Stimulated activated naive CD8-positive, alpha-beta T cell treated with anti-CD3 and anti-CD28 coated beads, Interleukin-15, Interleukin-2, amounts not matched to agents 100 ng/mL and 50 ng/mL, for 24 hours (primary cell): ENCODE data around the gene SUPT20HL1.
"Not testable (repeated sequence)": the region's sequence is repeated elsewhere in the genome, so short reads cannot be mapped to it uniquely, and the experiment has no call there.

ENCODE experiments used
- H3K27ac Mint-ChIP-seq: one replicate; pipeline ENCODE4 v1.8.0; 2021; ENCODE audit warnings: mild to moderate bottlenecking, mixed read lengths
- H3K27me3 Mint-ChIP-seq: one replicate; pipeline ENCODE4 v1.8.0; 2021; ENCODE audit warnings: mixed read lengths
- H3K36me3 Mint-ChIP-seq: one replicate; pipeline ENCODE4 v1.8.0; 2021; ENCODE audit warnings: low read depth, mixed read lengths
- H3K4me1 Mint-ChIP-seq: one replicate; pipeline ENCODE4 v1.8.0; 2021; ENCODE audit warnings: low read depth, mixed read lengths
- H3K4me3 Mint-ChIP-seq: one replicate; pipeline ENCODE4 v1.8.0; 2021; ENCODE audit warnings: mild to moderate bottlenecking, mixed read lengths
- H3K9me3 Mint-ChIP-seq: one replicate; pipeline ENCODE4 v1.8.0; 2021; ENCODE audit warnings: mixed read lengths

The SUPT20HL1 gene

GRCh38 chrX:24360272-24360671, at the start of gene SUPT20HL1:
SUPT20HL1 (plus strand) TSS chrX:24360639; CDS start chrX:24362761, 2,122 bp downstream.
- H3K4me1 Mint-ChIP-seq, result no peaks in the 10 kb centered on the region
- no peak within 1 kb of the TSS for H3K27ac Mint-ChIP-seq
- H3K36me3 Mint-ChIP-seq, result no peaks in the 10 kb centered on the region
- H3K4me3 Mint-ChIP-seq, result no peak within 1 kb of the TSS
- no peaks in the 10 kb centered on the region for H3K27me3 Mint-ChIP-seq
- H3K9me3 Mint-ChIP-seq, result no peaks in the 10 kb centered on the region

- H3K27ac Mint-ChIP-seq, result not testable (repeated sequence)
Observed at GRCh38 chrX:24310916-24311315, 49.5 kb upstream of the SUPT20HL1 start.

GRCh38 chrX:24311507-24312248, 48.8 kb upstream of the SUPT20HL1 start:
- not testable (repeated sequence) for H3K4me3 Mint-ChIP-seq, H3K27me3 Mint-ChIP-seq, H3K4me1 Mint-ChIP-seq, H3K27ac Mint-ChIP-seq, H3K9me3 Mint-ChIP-seq, H3K36me3 Mint-ChIP-seq

More at GRCh38 chrX:24310916-24311315, 49.5 kb upstream of the SUPT20HL1 start:
- H3K4me3 Mint-ChIP-seq, H3K9me3 Mint-ChIP-seq, H3K4me1 Mint-ChIP-seq, H3K27me3 Mint-ChIP-seq, H3K36me3 Mint-ChIP-seq: not testable (repeated sequence)

- H3K36me3 Mint-ChIP-seq, H3K27me3 Mint-ChIP-seq, H3K4me1 Mint-ChIP-seq, H3K27ac Mint-ChIP-seq, H3K4me3 Mint-ChIP-seq, H3K9me3 Mint-ChIP-seq: not testable (repeated sequence)
Observed at GRCh38 chrX:24312249-24312607, 48.2 kb upstream of the SUPT20HL1 start.

GRCh38 chrX:24314019-24314635, 46.3 kb upstream of the SUPT20HL1 start, which contains the start of gene SUPT20HL2:
SUPT20HL2 (minus strand) TSS chrX:24314069; CDS start chrX:24313315, 754 bp downstream.
- H3K27ac Mint-ChIP-seq, result no peak within 1 kb of the TSS
- H3K27me3 Mint-ChIP-seq, result no peaks in the 10 kb centered on the region
- H3K9me3 Mint-ChIP-seq, result no peaks in the 10 kb centered on the region
- no peak within 1 kb of the TSS for H3K4me3 Mint-ChIP-seq
- H3K36me3 Mint-ChIP-seq, result no peaks in the 10 kb centered on the region
- peaks cover 3% of the 10 kb centered on the region for H3K4me1 Mint-ChIP-seq

GRCh38 chrX:24316111-24316510, 44.3 kb upstream of the SUPT20HL1 start:
- Mint-ChIP-seq H3K27me3 (no peaks in the 10 kb centered on the region), H3K36me3 (no peaks in the 10 kb centered on the region), H3K9me3 (no peaks in the 10 kb centered on the region), H3K4me1 (no peaks in the 10 kb centered on the region), H3K27ac (no peak overlapping the region), H3K4me3 (no peak overlapping the region)

- Mint-ChIP-seq H3K27ac (no peak overlapping the region), H3K27me3 (no peaks in the 10 kb centered on the region), H3K9me3 (no peaks in the 10 kb centered on the region), H3K36me3 (no peaks in the 10 kb centered on the region), H3K4me1 (no peaks in the 10 kb centered on the region), H3K4me3 (no peak overlapping the region)
Observed at GRCh38 chrX:24317567-24317966, 42.9 kb upstream of the SUPT20HL1 start.

- no peaks in the 10 kb centered on the region for H3K4me1 Mint-ChIP-seq
- no peak overlapping the region for H3K4me3 Mint-ChIP-seq
- H3K27ac Mint-ChIP-seq, result no peak overlapping the region
- peaks cover 8% of the 10 kb centered on the region for H3K27me3 Mint-ChIP-seq
- H3K9me3 Mint-ChIP-seq, result no peaks in the 10 kb centered on the region
- no peaks in the 10 kb centered on the region for H3K36me3 Mint-ChIP-seq
Observed at GRCh38 chrX:24321741-24322395, 38.6 kb upstream of the SUPT20HL1 start.

GRCh38 chrX:24325231-24325630, 35.2 kb upstream of the SUPT20HL1 start:
- H3K27ac Mint-ChIP-seq, result no peak overlapping the region
- no peaks in the 10 kb centered on the region for H3K36me3 Mint-ChIP-seq
- H3K9me3 Mint-ChIP-seq, result no peaks in the 10 kb centered on the region
- peaks cover 8% of the 10 kb centered on the region for H3K27me3 Mint-ChIP-seq
- no peak overlapping the region for H3K4me3 Mint-ChIP-seq
- no peaks in the 10 kb centered on the region for H3K4me1 Mint-ChIP-seq

GRCh38 chrX:24332878-24333277, 27.6 kb upstream of the SUPT20HL1 start:
- Mint-ChIP-seq H3K36me3 (no peaks in the 10 kb centered on the region), H3K4me1 (no peaks in the 10 kb centered on the region), H3K27me3 (peaks cover 3% of the 10 kb centered on the region), H3K9me3 (no peaks in the 10 kb centered on the region), H3K4me3 (no peak overlapping the region), H3K27ac (no peak overlapping the region)

GRCh38 chrX:24333371-24333770, 27.1 kb upstream of the SUPT20HL1 start:
- Mint-ChIP-seq H3K36me3 (no peaks in the 10 kb centered on the region), H3K27ac (no peak overlapping the region), H3K27me3 (peaks cover 3% of the 10 kb centered on the region), H3K9me3 (no peaks in the 10 kb centered on the region), H3K4me1 (no peaks in the 10 kb centered on the region), H3K4me3 (no peak overlapping the region)

- H3K27ac Mint-ChIP-seq, result no peak overlapping the region
- H3K4me1 Mint-ChIP-seq, result no peaks in the 10 kb centered on the region
- peaks cover 3% of the 10 kb centered on the region for H3K27me3 Mint-ChIP-seq
- no peaks in the 10 kb centered on the region for H3K36me3 Mint-ChIP-seq
- no peaks in the 10 kb centered on the region for H3K9me3 Mint-ChIP-seq
- H3K4me3 Mint-ChIP-seq, result no peak overlapping the region
Observed at GRCh38 chrX:24334461-24334860, 26.0 kb upstream of the SUPT20HL1 start.

- H3K36me3 Mint-ChIP-seq, result no peaks in the 10 kb centered on the region
- H3K4me3 Mint-ChIP-seq, result no peak overlapping the region
- H3K27ac Mint-ChIP-seq, result no peak overlapping the region
- peaks cover 5% of the 10 kb centered on the region for H3K4me1 Mint-ChIP-seq
- H3K9me3 Mint-ChIP-seq, result no peaks in the 10 kb centered on the region
- peaks cover 7% of the 10 kb centered on the region for H3K27me3 Mint-ChIP-seq
Observed at GRCh38 chrX:24335871-24336270, 24.6 kb upstream of the SUPT20HL1 start.

GRCh38 chrX:24339911-24340310, 20.5 kb upstream of the SUPT20HL1 start:
- H3K4me3 Mint-ChIP-seq, result no peak overlapping the region
- H3K4me1 Mint-ChIP-seq, result peaks cover 21% of the 10 kb centered on the region
- no peaks in the 10 kb centered on the region for H3K36me3 Mint-ChIP-seq

GRCh38 chrX:24340501-24340900, 19.9 kb upstream of the SUPT20HL1 start:
- no peaks in the 10 kb centered on the region for H3K36me3 Mint-ChIP-seq
- no peaks in the 10 kb centered on the region for H3K9me3 Mint-ChIP-seq
- no peak overlapping the region for H3K4me3 Mint-ChIP-seq
- no peak overlapping the region for H3K27ac Mint-ChIP-seq
- H3K4me1 Mint-ChIP-seq, result peaks cover 21% of the 10 kb centered on the region
- peaks cover 7% of the 10 kb centered on the region for H3K27me3 Mint-ChIP-seq

More at GRCh38 chrX:24339911-24340310, 20.5 kb upstream of the SUPT20HL1 start:
- H3K27ac Mint-ChIP-seq, result no peak overlapping the region
- no peaks in the 10 kb centered on the region for H3K9me3 Mint-ChIP-seq
- peaks cover 7% of the 10 kb centered on the region for H3K27me3 Mint-ChIP-seq
